GM12878 (cell line): ENCODE data around the gene CDK2. TPM values are rescaled to one million over a fixed set of nuclear protein-coding genes. Genes with fewer than 3 reads are reported as not detected.

Experiments
- ATAC-seq: fragments of 200-7000 bp; cut with Tn5 transposase; 3 replicates; pipeline ENCODE4 v1.9.1; 2020; ENCODE audit warnings: mild to moderate bottlenecking, moderate library complexity
- BruUV-seq: library from RNA; stranded (reverse); fragments of 400-500 nt; replicated peaks from 2 replicates; lab custom pipeline; 2021; lab: Mats Ljungman, UMichigan
- CTCF ChIA-PET: fragments of 300-600 bp; sonication (Branson Sonifier 250); formaldehyde crosslinking; extraction: SDS; loops from one replicate; lab custom pipeline; 2021; ENCODE audit warnings: inconsistent platforms; lab: Yijun Ruan, JAX
- POLR2A ChIA-PET: fragments of 350-600 bp; formaldehyde crosslinking; extraction: SDS; loops from one replicate; lab custom pipeline; 2021; ENCODE audit warnings: inconsistent platforms; lab: Charles Lee
- RAD21 ChIA-PET: fragments of 300-600 bp; sonication (Branson Sonifier 250); formaldehyde crosslinking; loops from one replicate; lab custom pipeline; 2023; ENCODE audit warnings: antibody characterized with exemption; ENCODE audit not compliant: unreplicated experiment; lab: Charles Lee
- SMC1A ChIA-PET: fragments of 300-600 bp; sonication (Branson Sonifier 250); formaldehyde crosslinking; loops from one replicate; lab custom pipeline; 2023; ENCODE audit not compliant: unreplicated experiment, uncharacterized antibody; lab: Charles Lee
- DNase-seq: peaks from one replicate; pipeline ENCODE4 v3.0.0-alpha.2; 2011; ENCODE audit warnings: low read depth, low spot score
- FAIRE-seq: peaks from 3 replicates; lab custom pipeline; 2011; peaks lifted over from hg19 to GRCh38; lab: Jason Lieb, UNC
- H2AFZ ChIP-seq: 2 replicates; pipeline ENCODE4 v1.6.0; 2011; ENCODE audit warnings: low read depth, low read length, control low read depth; ENCODE audit not compliant: control insufficient read depth
- H3K27ac ChIP-seq: 2 replicates; pipeline ENCODE4 v1.5.1; 2011; ENCODE audit warnings: control low read depth; ENCODE audit not compliant: control insufficient read depth, insufficient read depth
- H3K27me3 ChIP-seq, 2 experiments: replicated peaks in 1 of 2; 2 replicates each; pipeline versions ENCODE4 v1.6.0 to v1.6.1; 2011; ENCODE audit warnings: low read length in 1 of 2; ENCODE audit not compliant: control insufficient read depth in 2 of 2, insufficient read depth in 2 of 2
- H3K36me3 ChIP-seq, 2 experiments: 2 replicates each; pipeline ENCODE4 v1.5.1; 2011; ENCODE audit warnings: low read length in 1 of 2; ENCODE audit not compliant: control insufficient read depth in 2 of 2, insufficient read depth in 2 of 2
- H3K4me1 ChIP-seq: 2 replicates; pipeline ENCODE4 v1.6.1; 2011; ENCODE audit warnings: mild to moderate bottlenecking, low read length, moderate library complexity, mixed read lengths; ENCODE audit not compliant: control insufficient read depth, insufficient read depth
- H3K4me2 ChIP-seq: 2 replicates; pipeline ENCODE4 v1.6.0; 2011; ENCODE audit warnings: control low read depth; ENCODE audit not compliant: control insufficient read depth, insufficient read depth
- H3K4me3 ChIP-seq: fragments of 200-600 bp; sonication (generic); 2 replicates; pipeline ENCODE4 v1.5.1; 2016
- H3K79me2 ChIP-seq: 2 replicates; pipeline ENCODE4 v1.6.0; 2011; ENCODE audit warnings: low read length; ENCODE audit not compliant: control insufficient read depth, insufficient read depth
- H3K9ac ChIP-seq: 2 replicates; pipeline ENCODE4 v1.8.0; 2011; ENCODE audit warnings: low read length, control low read depth, mixed read lengths; ENCODE audit not compliant: control insufficient read depth, insufficient read depth
- H3K9me3 ChIP-seq: replicated peaks from 3 replicates; pipeline ENCODE4 v1.5.1; 2011; ENCODE audit warnings: mild to moderate bottlenecking, low read length; ENCODE audit not compliant: control insufficient read depth, insufficient read depth
- H4K20me1 ChIP-seq: 2 replicates; pipeline ENCODE4 v1.6.0; 2011; ENCODE audit not compliant: control insufficient read depth, insufficient read depth
- BHLHE40 ChIP-seq, 2 experiments: fragments of 450-650 bp in 1 of 2; IDR thresholded peaks; 2 replicates each; pipeline ENCODE4 v1.6.1; 2011 to 2017; ENCODE audit warnings: low read depth in 2 of 2, borderline replicate concordance in 1 of 2, improper control_type of control experiment in 1 of 2, low read length in 1 of 2, mild to moderate bottlenecking in 1 of 2
- EP300 ChIP-seq, 2 experiments: fragments of 150-350 bp in 1 of 2; IDR thresholded peaks; 2 replicates each; pipeline ENCODE4 v1.6.1; 2011 to 2012; ENCODE audit warnings: low read depth in 2 of 2, low read length in 2 of 2, borderline replicate concordance in 1 of 2, improper control_type of control experiment in 1 of 2, inconsistent platforms in 1 of 2; ENCODE audit not compliant: control insufficient read depth in 1 of 2
- HDGF ChIP-seq: fragments of 450-650 bp; IDR thresholded peaks from 2 replicates; pipeline ENCODE4 v1.6.1; 2016; ENCODE audit warnings: antibody characterized with exemption
- IKZF1 ChIP-seq: fragments of 450-650 bp; conservative IDR thresholded peaks from 2 replicates; pipeline ENCODE4 v1.6.1; 2017; ENCODE audit warnings: antibody characterized with exemption, mild to moderate bottlenecking
- MXI1 ChIP-seq: fragments of 150-350 bp; IDR thresholded peaks from 2 replicates; pipeline ENCODE4 v1.6.1; 2011; ENCODE audit warnings: low read depth, mild to moderate bottlenecking, inconsistent platforms, low read length, improper control_type of control experiment
- NBN ChIP-seq: fragments of 450-650 bp; IDR thresholded peaks from 2 replicates; pipeline ENCODE4 v1.6.1; 2016
- POU2F2 ChIP-seq: IDR thresholded peaks from 3 replicates; pipeline ENCODE4 v1.6.1; 2011; ENCODE audit warnings: low read depth, mild to moderate bottlenecking, low read length, borderline replicate concordance
- RUNX3 ChIP-seq: IDR thresholded peaks from 2 replicates; pipeline ENCODE4 v1.6.1; 2012; ENCODE audit warnings: low read length, inconsistent platforms
- SUPT20H ChIP-seq: IDR thresholded peaks from 2 replicates; pipeline ENCODE4 v1.6.1; 2011; ENCODE audit warnings: low read depth, mild to moderate bottlenecking, low read length, moderate library complexity, borderline replicate concordance; ENCODE audit not compliant: control insufficient read depth
- ZNF274 ChIP-seq: IDR thresholded peaks from one replicate; pipeline ENCODE4 v1.8.0; 2011; ENCODE audit not compliant: insufficient read length, insufficient read depth
- ZNF384 ChIP-seq: IDR thresholded peaks from 2 replicates; pipeline ENCODE4 v1.6.1; 2012; ENCODE audit warnings: low read depth, mild to moderate bottlenecking, low read length, improper control_type of control experiment, borderline replicate concordance
- WGBS: methylation state at CpG from one replicate; pipeline ENCODE4 v1.1.6; 2016; ENCODE audit warnings: low lambda C conversion rate; ENCODE audit not compliant: insufficient replicate concordance, insufficient coverage; ENCODE audit errors: missing lambda C conversion rate; 5-methylcytosine and 5-hydroxymethylcytosine counted together
- in situ Hi-C: fragments of 300-500 bp; cut with MboI; formaldehyde crosslinking; loops from 9 replicates; pipeline ENCODE4 v1.14.3; 2018; ENCODE audit warnings: mixed read lengths
- intact Hi-C: fragments of 100-400 bp; cut with micrococcal nuclease; formaldehyde crosslinking; loops from one replicate; pipeline ENCODE4 v1.14.2; 2022; ENCODE audit not compliant: unreplicated experiment
- polyA plus RNA-seq, 11 experiments: library from polyadenylated mRNA; depleted of rRNA in 4 of 11; unstranded in 6 of 11; stranded (reverse) in 5 of 11; fragments of >200 nt; fragmentation: Nextera tagmentation in 4 of 11; fragmentation: Illumina TruSeq in 1 of 11; extraction: Ambion mirVana in 4 of 11; extraction: Trizol in 1 of 11; gene quantifications; 1 replicate in 1 of 11; 2 replicates in 10 of 11; pipeline versions ENCODE4 v1.2.1 to v1.2.3, GENCODE V29; 2011 to 2016; ENCODE audit warnings: inconsistent platforms in 2 of 11, missing spikeins in 2 of 11, low read depth in 1 of 11
- total RNA-seq, 4 experiments: library from RNA; depleted of rRNA in 3 of 4; stranded (reverse); fragments of >200 nt in 3 of 4; fragmentation: Illumina TruSeq in 1 of 4; extraction: Trizol in 1 of 4; gene quantifications; 2 replicates each; pipeline versions ENCODE4 v1.2.1 to v1.2.3, GENCODE V29; 2013 to 2021
- TF ChIP-seq, protein P1 (sequence below), 3 experiments: IDR thresholded peaks in 2 of 3; conservative IDR thresholded peaks in 1 of 3; 2 replicates each; pipeline ENCODE4 v1.5.1; 2011; ENCODE audit warnings: low read depth in 3 of 3, low read length in 3 of 3, mild to moderate bottlenecking in 3 of 3, control low read depth in 2 of 3, moderate library complexity in 2 of 3, inconsistent platforms in 1 of 3, mixed read lengths in 1 of 3; ENCODE audit not compliant: control insufficient read depth in 2 of 3, insufficient read depth in 1 of 3; ENCODE audit errors: extremely low read depth in 1 of 3
- TF ChIP-seq, protein P2 (sequence below): fragments of 450-650 bp; IDR thresholded peaks from 2 replicates; pipeline ENCODE4 v1.6.1; 2017; ENCODE audit warnings: mild to moderate bottlenecking
- TF ChIP-seq, protein P3 (sequence below): fragments of 450-650 bp; formaldehyde crosslinking; IDR thresholded peaks from 2 replicates; pipeline ENCODE4 v1.4.0; 2022; ENCODE audit warnings: mild to moderate bottlenecking, moderate library complexity

CDK2 gene
- total and polyA plus RNA-seq, 10 of the 15 experiments (the other 5 are each of a cell fraction or from before 2014, with no cell fraction given), result 13.1 to 138 (median 82.2) TPM

DNA sequence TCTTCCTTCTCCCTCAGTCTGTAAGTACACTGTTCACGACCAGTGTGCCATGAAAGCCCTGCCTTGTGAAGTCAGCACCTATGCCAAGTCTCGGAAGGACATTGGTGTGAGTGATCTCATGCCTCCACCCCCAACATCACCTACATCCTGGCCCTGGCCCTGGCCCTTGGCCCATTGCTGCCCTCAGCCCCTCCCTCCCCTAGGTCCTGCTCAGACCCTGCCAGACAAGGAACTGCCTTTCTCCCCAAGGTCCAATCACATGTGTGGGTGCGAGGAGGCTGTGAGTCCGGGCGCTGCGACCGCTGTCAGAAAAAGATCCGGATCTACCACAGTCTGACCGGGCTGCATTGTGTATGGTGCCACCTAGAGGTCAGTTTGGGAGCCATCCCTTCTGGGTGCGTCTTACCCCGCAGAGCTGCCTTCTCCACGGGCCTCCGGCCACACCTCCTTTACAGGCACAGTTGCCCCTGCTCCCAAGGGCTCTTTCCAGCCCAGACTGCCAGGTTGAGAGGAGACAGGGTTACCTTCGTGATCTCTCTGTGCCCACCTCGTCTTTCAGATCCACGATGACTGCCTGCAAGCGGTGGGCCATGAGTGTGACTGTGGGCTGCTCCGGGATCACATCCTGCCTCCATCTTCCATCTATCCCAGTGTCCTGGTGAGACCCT is 26.4 kb upstream of the CDK2 start (continued):
- TF ChIP-seq BHLHE40 (IDR thresholded peaks at IDR 0.05; ENCODE audit: borderline replicate concordance in 1 of 2, low read depth in 2 of 2, low read length in 1 of 2) (peak in 1 of 2 experiments; percentile 32; a peak in 1 of 4 replicates), NBN (peak; percentile 72), ZNF384 (no peak), SUPT20H (no peak), POU2F2 (peak; percentile 61; the same call in 1 of the 3 replicates), RUNX3 (peak; percentile 76), HDGF (0 out of 2 replicates have a peak, but pooled peaks have one; percentile 82)
- TF ChIP-seq, protein P1, sequence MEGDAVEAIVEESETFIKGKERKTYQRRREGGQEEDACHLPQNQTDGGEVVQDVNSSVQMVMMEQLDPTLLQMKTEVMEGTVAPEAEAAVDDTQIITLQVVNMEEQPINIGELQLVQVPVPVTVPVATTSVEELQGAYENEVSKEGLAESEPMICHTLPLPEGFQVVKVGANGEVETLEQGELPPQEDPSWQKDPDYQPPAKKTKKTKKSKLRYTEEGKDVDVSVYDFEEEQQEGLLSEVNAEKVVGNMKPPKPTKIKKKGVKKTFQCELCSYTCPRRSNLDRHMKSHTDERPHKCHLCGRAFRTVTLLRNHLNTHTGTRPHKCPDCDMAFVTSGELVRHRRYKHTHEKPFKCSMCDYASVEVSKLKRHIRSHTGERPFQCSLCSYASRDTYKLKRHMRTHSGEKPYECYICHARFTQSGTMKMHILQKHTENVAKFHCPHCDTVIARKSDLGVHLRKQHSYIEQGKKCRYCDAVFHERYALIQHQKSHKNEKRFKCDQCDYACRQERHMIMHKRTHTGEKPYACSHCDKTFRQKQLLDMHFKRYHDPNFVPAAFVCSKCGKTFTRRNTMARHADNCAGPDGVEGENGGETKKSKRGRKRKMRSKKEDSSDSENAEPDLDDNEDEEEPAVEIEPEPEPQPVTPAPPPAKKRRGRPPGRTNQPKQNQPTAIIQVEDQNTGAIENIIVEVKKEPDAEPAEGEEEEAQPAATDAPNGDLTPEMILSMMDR (IDR thresholded peaks at IDR 0.05 in 2 of 3, conservative IDR thresholded peaks at IDR 0.05 in 1 of 3; ENCODE audit: control insufficient read depth in 2 of 3, extremely low read depth in 1 of 3, insufficient read depth in 1 of 3, low read depth in 3 of 3, low read length in 3 of 3), result peak; percentile 91 to 95 (median 94); a peak in 5 of 6 replicates

DNA sequence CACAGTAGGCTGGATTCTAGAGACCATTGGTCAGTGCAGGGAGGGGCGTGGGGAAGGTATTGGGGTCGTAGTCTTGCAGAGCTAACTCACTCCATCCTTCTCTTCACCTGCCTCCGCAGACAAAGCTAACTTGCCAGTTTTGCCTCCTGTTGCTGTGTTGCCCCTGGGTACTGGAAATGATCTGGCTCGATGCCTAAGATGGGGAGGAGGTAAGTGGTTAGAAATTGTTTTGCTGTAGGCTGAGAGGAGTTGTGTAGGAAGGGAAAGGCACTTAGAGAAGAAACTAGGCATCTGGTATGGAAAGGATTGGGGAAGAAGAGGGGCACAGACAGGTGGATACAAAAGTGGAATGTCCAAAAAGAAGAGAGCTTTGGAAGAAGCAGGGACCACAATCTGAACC is 24.6 kb upstream of the CDK2 start:
- no peak for TF ChIP-seq EP300 (IDR thresholded peaks at IDR 0.05; ENCODE audit: borderline replicate concordance in 1 of 2, control insufficient read depth in 1 of 2, low read depth in 2 of 2, low read length in 2 of 2)
- TF ChIP-seq, protein P2, sequence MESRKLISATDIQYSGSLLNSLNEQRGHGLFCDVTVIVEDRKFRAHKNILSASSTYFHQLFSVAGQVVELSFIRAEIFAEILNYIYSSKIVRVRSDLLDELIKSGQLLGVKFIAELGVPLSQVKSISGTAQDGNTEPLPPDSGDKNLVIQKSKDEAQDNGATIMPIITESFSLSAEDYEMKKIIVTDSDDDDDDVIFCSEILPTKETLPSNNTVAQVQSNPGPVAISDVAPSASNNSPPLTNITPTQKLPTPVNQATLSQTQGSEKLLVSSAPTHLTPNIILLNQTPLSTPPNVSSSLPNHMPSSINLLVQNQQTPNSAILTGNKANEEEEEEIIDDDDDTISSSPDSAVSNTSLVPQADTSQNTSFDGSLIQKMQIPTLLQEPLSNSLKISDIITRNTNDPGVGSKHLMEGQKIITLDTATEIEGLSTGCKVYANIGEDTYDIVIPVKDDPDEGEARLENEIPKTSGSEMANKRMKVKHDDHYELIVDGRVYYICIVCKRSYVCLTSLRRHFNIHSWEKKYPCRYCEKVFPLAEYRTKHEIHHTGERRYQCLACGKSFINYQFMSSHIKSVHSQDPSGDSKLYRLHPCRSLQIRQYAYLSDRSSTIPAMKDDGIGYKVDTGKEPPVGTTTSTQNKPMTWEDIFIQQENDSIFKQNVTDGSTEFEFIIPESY, result no peak
- no peak for TF ChIP-seq IKZF1
- no peak for TF ChIP-seq ZNF274
- TF ChIP-seq MXI1, result no peak
- TF ChIP-seq, protein P3, sequence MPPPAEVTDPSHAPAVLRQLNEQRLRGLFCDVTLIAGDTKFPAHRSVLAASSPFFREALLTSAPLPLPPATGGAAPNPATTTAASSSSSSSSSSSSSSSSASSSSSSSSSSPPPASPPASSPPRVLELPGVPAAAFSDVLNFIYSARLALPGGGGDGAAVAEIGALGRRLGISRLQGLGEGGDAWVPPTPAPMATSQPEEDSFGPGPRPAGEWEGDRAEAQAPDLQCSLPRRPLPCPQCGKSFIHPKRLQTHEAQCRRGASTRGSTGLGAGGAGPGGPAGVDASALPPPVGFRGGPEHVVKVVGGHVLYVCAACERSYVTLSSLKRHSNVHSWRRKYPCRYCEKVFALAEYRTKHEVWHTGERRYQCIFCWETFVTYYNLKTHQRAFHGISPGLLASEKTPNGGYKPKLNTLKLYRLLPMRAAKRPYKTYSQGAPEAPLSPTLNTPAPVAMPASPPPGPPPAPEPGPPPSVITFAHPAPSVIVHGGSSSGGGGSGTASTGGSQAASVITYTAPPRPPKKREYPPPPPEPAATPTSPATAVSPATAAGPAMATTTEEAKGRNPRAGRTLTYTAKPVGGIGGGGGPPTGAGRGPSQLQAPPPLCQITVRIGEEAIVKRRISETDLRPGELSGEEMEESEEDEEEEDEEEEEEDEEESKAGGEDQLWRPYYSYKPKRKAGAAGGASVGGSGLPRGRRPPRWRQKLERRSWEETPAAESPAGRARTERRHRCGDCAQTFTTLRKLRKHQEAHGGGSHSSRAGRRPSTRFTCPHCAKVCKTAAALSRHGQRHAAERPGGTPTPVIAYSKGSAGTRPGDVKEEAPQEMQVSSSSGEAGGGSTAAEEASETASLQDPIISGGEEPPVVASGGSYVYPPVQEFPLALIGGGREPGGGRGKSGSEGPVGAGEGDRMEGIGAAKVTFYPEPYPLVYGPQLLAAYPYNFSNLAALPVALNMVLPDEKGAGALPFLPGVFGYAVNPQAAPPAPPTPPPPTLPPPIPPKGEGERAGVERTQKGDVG (CRISPR knock-in tag), result no peak
- no peak for FAIRE-seq

More for the DNA sequence above, 24.6 kb upstream of the CDK2 start:
- Histone ChIP-seq H3K4me2 (no peak overlapping the region), H4K20me1 (no peaks in the 10 kb centered on the region), H2AFZ (no peak overlapping the region), H3K36me3 (peaks cover 0 to 52% of the 10 kb centered on the region in 2 experiments), H3K4me3 (no peak overlapping the region), H3K27ac (no peak overlapping the region), H3K79me2 (no peaks in the 10 kb centered on the region), H3K9ac (no peak overlapping the region), H3K4me1 (peaks cover 24% of the 10 kb centered on the region), H3K9me3 (no peaks in the 10 kb centered on the region), H3K27me3 (no peaks in the 10 kb centered on the region)
- in situ Hi-C loops (loop anchor here (5.0 kb wide), 1 partner anchor 205 kb away; no protein-coding TSS in a partner anchor), intact Hi-C loops (no loop called here)
- no peak for ATAC-seq
- 95% methylated on average over 4 of the region's 4 CpGs for WGBS
- RAD21 ChIA-PET, result interaction anchor here (0.6 to 5.0 kb wide), 2 partner anchors 96 to 203 kb away, joined by 3 to 43 read pairs; no protein-coding TSS in a partner anchor
- no peak for DNase-seq
- SMC1A ChIA-PET, result interaction anchor here (0.8 to 5.0 kb wide), 6 partner anchors 9 to 203 kb away, joined by 3 to 51 read pairs (median 4); no protein-coding TSS in a partner anchor
- POLR2A ChIA-PET, result interaction anchor here (1.0 kb wide), 1 partner anchor 196 kb away, joined by 3 read pairs; no protein-coding TSS in a partner anchor
- no TSS peak for BruUV-seq
- CTCF ChIA-PET, result interaction anchor here (0.5 to 4.7 kb wide), 6 partner anchors 12 to 203 kb away, joined by 3 to 49 read pairs (median 5); partner anchors contain the start of genes DGKA, ORMDL2 and SARNP
